Measurements from ENCODE around the gene MYADM.

Gene MYADM

DNA sequence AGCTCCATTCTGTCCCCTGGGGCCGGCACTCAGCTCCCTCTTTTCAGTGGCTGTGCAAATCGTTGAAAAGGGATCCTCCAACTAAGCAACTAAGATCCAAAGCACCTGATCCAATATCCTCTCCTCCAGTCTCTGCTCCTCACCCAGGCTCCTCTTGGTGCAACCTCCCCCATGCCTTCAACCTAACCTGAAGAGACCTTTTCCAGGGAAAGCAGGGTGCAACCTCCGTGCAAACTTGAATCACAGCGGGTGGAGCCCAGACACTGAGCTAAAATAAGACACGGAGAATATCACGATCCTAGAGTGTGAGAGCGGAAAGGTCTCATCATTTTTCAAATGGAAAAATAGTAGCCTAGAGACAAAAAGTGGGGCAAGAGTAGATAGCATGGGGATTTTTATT is 49.7 kb downstream of the MYADM start:
- DNase-seq, result no peak

All from NCI-H1417 treated with DMSO at 0.1 percent for 48 hours (cell line).